ENCODE results near the gene HSPB6.

Gene HSPB6

DNA sequence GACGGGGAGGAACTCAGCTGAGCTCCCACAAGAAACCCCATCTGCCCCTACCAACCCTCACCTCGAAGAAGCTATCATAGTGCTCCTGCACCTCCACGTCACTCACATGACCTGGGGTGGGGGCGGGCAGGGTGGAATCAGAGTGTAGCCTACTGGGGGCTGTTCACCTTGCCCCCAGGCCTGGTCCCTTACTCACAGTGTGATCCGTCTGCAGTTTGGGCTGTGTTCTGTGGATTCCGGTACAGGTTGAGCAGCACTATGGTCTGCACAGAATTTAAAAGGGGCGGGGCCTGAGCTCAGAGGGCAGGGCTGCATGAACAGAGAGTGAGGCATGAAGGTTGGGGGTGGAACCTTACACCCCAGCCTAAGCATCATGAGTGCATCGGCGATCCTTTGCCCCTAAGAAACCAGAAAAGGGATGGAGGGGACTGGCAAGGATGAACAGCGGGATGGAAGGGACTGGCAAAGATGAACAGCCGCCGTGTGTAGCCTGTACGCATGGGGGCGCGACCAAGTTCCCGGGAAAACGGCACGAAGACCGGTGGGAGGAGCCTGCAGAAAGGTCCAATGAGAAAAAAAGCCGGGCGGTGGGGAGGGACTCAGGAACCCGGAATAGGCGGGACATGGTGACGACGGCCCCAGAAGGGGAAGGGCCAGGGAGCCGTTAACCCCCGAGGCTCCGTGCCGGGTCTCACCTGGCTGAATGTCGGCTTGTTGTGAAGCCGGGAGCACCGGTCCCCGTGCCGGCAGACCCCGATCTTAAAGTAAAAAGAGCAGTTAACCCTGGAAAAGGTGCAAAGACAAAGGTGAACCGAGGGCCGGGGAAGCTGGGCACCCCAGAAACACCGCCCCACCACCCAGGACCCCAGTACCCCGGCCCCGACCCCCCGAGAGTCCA is 12.2 kb downstream of the HSPB6 start:
- DNase-seq, result peak; percentile 86

DNA sequence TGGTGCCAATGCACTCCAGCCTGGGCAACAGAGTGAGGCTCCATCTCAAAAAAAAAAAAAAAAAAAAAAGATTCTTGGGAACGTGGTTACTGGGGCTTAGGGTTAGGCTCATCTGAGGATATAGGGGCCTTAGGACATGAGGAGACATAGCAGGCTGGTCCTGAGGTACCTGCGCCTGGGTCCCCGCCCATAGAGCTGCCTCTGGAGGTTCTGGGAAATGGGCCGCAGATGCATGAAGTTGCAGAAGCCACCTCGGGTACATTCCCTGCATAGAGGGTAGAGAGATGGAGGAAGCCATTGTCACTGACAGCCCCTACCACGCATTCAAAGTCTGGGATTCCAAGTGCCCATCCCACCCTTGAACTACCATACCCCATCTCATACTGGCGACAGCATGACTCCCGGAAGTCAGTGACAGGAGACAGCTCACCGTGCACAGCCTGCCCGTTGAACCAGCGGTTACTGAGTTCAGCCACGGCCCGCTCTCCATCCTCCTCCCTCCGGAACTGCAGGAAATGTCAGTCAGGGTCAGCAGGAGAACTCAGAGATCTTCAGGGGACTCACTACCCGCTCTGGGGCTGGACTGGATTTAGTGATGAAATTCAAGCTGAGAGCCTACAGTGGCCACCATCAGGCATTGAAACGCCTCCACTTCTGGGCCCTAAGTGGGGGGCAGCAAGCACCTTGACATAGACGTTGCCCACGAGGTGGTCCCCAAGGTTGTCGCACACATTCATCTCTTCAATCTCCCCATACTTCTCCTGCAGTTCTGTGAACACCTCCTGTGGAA is 13.0 kb downstream of the HSPB6 start:
- DNase-seq, result no peak

DNA sequence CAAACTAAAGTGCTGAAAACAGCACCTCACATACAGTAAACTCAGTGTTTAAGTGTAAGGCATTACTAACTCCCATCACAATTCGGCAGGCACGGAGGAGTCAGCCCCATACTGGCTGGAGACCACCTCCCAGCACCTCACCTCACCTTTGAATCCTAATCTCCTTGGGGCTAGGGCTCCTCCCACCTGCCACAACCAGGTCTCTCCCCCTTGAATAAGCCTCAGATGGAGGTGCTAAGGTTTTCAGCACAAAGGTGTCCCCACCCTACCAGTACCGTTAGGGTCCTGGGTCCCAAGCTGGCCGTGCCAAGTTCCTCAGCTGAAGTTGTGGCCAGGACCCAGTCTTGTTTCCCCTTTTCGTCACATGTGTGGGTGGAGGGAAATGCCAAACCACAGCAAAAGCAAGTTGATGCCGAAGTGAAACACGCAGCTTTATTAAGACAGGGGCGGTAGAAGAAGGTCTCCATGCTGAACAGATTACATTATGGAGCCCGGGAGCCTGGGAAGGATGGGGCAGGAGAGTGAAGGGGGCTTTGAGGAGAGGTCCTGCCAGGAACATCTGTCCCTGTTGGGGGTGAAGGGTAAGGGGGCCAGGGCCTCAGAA is 14.6 kb downstream of the HSPB6 start, which contains the start of gene IGFLR1:
TSS of gene IGFLR1 (minus strand) at position 332 of the 604 bp plus-strand sequence. CDS start 1,272 bp downstream, outside the sequence.
- peak; percentile 41 for DNase-seq

DNA sequence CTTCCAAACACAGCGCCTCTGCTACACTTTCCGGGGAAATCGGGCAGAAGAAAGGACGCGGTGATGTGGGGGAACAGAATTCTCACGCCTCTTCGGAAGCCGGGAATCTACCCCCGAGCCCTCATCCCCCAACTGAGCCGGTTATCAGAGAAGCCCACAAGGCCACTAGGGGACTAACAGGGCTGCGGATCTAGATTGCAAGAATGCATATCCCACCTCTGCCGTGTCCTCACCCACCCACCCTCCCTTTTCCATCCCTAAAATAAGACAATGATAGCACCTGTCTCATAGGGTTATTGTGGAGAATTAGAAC is 15.7 kb downstream of the HSPB6 start:
- no peak for DNase-seq

DNA sequence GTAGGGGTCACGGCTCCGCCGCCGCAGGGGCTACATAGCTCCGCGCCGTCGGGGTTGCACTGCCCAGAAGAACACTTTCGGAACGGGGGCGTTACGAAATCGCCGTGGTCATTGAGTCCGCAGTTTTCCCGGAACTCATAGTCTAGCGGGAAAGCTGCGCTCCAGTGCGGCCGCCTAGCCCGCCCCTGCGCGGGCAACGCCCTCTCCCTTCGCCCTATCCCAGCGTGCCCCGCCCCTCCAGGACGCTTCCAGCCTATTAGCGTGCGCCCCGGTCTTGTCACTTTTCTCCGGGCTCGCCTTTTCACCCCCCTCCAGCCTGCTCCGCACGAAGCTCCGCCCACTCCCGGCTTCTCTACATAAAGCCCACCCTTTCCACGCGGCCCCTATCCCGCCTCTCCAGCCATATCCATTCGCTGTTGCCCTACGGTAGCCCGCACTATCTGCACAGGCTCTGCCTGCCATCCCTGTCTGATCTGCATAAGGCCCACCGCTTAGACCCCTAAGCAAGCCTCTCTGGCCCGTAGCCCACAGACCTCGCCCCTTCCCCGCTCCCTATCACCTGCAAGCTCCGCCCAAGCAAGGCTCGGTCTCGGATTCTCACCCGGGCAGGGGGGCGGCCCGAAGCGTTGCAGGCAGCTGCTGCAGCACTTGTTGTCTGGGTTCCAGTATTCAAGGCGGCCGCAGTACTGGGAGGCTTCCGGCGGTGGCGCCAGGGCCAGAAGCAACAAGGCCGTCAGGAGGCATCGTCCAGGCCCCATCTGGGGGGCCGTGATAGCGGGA is 16.2 kb downstream of the HSPB6 start:
- DNase-seq, result peak; percentile 94

DNA sequence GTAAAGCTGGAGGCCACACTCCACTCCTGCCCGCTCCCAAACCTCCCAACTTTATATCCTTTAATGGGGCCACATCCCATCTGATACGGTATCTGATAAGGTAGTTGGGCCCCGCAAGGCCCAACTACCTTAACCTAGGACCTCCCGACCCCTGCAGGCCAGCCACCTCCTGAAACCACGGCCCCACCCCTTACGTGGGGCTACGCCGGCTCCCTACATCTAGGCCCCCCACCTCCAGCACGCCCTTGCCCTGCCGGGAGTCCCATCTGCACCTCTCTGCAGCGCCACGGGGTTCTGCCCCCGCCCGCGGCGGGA is 16.8 kb downstream of the HSPB6 start:
- no peak for DNase-seq

DNA sequence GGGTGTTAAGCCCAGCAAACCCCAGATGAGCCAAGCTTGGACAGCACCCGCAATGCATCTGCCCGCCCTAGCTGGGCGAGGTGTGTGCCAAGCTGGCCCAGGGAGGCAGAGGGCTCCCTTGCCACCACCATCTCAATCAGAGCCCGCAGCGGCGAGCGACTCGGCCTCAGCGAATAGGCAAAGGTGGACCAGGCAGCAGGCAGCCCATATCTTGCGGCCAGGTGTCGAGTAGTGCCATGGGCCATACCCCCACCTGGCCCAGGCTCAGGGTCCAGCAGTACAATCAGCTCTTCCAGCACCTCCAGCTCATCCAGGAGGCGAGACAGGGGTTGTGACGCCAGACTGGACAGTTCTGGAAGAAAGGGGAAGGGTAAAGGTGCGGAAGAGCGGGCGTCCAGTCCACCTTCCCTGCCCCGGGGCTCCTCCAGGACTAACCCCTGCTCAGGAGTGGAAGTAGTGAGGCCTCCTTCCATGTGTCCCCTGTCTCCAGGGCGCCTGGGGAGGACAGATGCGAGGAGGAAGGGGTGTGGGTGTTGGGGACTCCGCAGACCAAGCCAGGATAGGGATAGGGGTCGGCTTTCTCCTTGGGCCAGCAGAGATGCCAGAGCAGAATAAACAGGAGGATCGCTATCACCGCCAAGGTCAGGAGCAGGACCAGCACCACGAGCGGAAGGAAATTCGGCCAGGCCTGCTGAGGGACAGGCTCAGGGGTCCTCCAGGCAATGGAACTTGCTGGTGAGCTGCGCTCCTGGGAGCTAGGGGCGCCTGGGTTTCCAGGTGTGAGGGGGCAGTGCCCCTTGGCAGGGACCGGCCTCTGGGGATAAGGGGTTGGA is 17.3 kb downstream of the HSPB6 start:
- no peak for DNase-seq

DNA sequence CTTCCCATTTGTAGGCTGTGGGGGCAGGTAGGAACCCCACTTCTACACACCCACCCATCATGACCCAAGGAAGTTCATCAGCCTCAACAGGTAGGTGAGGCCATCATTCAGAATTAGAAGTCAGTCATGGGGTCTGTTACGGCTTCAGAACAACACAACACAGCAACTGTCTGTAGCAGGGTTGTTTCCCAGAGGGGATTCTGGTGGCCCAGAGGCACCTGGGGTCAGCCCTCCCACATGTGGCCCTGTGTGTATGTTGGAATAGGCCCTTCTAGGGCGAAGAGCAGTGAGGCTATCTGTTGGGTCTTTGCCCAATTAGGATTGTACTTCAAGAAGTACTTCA is 18.0 kb downstream of the HSPB6 start:
- DNase-seq, result no peak

DNA sequence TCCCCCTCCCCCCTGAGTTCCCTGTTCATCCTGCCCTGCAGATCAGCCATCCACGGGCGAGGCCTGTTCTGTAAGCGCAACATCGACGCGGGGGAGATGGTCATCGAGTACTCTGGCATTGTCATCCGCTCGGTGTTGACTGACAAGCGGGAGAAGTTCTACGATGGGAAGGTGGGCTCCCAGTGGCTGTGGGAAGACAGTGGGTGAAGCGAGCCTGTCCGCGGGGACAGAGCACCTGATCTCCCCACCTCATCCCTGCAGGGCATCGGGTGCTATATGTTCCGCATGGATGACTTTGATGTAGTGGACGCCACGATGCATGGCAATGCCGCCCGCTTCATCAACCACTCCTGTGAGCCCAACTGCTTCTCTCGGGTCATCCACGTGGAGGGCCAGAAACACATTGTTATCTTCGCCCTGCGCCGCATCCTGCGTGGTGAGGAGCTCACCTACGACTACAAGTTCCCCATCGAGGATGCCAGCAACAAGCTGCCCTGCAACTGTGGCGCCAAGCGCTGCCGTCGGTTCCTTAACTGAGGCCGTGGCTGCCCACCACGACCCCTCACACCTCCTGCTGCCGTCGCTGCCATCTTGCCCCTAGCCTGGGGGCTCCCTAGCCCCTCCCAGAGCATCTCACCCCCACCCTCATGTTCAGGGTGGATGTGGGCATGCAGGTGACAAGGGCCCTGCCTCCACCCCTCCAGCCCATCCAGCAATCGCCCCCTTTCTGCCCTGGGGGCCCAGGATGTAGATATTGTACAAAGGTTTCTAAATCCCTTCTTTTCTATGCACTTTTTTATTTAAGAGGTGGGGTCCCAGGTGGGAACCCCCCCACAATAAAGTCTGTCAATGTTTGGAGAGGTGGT is 18.6 kb downstream of the HSPB6 start:
- DNase-seq, result no peak

DNA sequence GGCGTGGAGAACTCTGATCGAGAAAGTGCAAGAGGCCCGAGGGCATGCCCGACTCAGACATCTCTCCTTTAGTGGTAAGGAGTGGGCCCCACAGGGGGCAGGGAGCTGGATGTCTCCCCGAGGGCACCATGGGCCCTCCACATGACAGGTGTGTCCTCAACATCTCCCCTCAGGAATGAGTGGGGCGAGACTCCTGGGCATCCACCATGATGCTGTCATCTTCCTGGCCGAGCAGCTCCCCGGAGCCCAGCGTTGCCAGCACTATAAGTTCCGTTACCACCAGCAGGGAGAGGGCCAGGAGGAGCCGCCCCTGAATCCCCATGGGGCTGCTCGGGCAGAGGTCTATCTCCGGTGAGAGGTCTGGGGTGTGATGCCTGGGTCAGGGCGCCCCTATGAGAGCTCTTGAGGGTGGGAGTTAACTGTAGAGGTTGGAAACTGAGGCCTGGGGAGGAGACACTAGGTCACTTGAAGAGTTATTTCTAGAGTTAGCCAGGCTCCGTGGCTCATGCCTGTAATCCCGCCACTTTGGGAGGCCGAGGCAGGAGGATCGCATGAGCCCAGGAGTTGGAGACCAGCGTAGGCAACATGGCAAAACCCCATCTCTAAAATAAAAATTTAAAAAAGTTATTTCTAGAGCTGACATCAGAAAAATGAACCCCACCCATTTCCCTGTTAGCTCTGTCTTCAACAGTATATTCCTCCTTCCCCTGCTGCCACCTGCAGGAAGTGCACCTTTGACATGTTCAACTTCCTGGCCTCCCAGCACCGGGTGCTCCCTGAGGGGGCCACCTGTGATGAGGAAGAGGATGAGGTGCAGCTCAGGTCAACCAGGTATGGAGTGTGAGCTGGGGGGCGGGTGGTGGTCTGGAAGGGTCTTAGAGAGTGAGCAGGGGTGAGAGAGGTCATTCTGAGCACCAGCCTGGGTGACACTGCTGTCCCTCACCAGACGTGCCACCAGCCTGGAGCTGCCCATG is 19.6 kb downstream of the HSPB6 start:
- no peak for DNase-seq

DNA sequence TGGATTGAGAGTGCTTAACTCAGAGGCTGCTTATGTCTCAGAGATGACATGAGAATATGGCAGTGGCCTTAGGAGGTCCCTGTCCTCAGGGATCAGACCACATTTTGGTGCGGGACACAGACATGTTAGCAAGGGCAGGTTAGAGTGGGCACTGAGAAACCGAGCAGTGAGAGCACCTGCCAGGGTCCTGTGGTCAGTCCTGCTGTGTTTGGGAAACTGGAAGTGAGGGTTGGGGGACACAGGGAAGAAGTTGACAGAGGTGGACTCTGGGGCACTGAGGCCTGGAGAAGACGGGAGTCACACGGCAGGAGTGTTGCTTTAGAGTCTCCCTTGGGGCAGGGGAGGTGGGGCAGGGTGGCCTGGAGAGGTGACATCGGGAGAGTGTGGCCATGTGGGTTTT is 21.9 kb downstream of the HSPB6 start:
- DNase-seq, result no peak

DNA sequence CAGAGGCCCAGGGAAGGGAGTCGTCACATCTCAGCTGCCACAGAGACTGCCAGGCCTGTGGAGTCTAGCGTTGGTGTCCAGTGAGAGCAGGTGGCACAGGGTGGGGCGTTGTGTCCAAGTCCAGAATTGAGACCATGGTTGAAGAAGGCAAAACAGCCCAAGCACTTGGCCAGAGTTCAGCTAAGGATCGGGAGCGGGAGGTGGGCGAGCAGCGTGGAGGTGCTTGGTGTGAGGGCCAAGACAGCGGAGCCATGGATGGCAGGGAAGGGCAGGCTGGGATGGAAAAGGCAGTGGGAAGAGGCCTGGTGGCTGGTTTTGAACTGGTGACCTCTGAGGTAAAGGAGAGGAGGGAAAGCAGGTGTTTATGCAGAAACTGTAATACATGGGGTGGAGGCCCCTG is 22.6 kb downstream of the HSPB6 start:
- no peak for DNase-seq

DNA sequence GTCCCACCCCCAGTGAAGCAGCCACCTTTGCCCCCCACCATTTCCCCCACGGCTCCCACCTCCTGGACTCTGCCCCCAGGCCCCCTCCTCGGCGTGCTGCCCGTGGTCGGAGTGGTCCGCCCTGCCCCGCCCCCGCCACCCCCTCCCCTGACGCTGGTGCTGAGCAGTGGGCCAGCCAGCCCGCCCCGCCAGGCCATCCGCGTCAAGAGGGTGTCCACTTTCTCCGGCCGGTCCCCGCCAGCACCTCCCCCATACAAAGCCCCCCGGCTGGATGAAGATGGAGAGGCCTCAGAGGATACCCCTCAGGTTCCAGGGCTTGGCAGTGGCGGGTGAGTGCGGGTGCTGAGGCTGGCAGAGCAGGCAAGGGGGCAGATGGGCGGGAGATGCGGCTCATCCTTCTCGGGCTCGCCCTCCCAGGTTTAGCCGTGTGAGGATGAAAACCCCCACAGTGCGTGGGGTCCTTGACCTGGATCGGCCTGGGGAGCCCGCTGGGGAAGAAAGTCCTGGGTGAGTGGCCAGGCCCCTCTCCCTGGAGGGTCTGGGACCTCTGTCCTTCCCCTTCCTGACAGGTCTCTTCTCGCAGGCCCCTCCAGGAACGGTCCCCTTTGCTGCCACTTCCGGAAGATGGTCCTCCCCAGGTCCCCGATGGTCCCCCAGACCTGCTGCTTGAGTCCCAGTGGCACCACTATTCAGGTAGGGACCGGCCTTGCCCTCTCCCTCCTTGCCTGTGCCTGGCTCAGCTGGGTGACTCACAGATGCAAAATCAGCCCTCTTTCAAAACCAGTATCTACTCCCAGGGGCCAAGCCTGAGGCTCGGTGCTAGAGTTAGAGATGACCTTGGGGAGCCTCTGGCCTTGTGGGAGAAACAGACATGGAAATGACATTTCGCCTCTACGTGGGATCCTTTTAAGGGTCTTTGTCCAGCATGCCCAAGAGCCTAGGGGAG is 23.4 kb downstream of the HSPB6 start:
- no peak for DNase-seq

DNA sequence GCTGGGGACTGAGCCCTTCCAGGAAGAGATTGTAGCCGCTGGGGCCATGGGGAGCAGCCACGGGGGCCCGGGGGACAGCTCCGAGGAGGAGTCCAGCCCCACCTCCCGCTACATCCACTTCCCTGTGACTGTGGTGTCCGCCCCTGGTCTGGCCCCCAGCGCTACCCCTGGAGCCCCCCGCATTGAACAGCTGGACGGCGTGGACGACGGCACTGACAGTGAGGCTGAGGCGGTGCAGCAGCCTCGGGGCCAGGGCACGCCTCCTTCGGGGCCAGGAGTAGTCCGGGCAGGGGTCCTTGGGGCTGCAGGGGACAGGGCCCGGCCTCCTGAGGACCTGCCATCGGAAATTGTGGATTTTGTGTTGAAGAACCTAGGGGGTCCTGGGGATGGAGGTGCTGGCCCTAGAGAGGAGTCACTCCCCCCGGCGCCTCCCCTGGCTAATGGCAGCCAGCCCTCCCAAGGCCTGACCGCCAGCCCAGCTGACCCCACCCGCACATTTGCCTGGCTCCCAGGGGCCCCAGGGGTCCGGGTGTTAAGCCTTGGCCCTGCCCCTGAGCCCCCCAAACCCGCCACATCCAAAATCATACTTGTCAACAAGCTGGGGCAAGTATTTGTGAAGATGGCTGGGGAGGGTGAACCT is 24.2 kb downstream of the HSPB6 start:
- DNase-seq, result no peak

DNA sequence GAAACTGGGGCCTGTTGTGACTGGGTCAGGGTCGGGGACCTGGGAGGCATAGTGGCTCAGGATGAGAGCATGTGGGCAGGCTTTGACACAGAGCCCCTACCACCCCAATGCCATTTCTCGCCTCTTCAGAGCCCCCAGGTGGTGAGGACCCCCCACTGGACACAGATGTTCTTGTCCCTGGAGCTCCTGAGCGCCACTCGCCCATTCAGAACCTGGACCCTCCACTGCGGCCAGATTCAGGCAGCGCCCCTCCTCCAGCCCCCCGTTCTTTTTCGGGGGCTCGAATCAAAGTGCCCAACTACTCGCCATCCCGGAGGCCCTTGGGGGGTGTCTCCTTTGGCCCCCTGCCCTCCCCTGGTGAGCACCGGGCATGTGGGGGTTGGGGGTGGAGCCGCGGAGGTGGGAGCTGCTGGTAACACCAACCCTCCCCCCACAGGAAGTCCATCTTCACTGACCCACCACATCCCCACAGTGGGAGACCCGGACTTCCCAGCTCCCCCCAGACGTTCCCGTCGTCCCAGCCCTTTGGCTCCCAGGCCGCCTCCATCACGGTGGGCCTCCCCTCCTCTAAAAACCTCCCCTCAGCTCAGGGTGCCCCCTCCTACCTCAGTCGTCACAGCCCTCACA is 24.9 kb downstream of the HSPB6 start:
- DNase-seq, result no peak

DNA sequence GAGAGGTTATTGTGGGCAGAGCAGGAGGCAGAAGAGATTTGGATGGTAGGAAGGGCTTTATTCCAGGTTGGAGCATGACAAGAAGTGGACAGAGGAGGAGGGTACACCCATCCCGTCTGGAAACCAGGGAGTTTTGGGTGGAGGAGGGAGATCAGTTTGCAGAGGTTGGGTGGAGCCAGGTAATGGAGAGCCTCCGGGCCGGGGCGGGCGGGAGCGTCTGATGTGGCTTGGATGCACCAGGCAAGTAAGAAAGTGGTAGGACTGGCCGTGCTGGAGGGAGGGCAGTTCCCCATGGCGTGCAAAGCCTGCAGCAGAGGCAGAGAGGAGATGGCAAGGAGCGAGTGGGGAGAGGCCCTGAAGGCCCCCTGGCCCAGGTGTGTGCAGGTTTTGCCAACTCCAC is 25.5 kb downstream of the HSPB6 start:
- no peak for DNase-seq

DNA sequence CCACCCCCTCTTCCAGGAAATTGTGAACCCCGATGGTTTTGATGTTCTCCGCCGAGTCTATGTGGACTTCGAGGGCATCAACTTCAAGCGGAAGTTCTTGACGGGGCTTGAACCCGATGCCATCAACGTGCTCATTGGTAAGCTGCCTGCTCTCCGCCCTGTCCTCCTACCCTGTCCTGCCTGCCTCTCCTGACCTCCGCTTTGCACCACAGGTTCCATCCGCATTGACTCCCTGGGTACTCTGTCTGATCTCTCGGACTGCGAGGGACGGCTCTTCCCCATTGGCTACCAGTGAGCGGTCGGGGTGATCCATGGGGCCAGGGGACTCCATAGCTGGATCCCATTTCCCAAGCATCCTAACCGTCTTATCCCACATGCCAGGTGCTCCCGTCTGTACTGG is 26.5 kb downstream of the HSPB6 start:
- DNase-seq, result no peak

DNA sequence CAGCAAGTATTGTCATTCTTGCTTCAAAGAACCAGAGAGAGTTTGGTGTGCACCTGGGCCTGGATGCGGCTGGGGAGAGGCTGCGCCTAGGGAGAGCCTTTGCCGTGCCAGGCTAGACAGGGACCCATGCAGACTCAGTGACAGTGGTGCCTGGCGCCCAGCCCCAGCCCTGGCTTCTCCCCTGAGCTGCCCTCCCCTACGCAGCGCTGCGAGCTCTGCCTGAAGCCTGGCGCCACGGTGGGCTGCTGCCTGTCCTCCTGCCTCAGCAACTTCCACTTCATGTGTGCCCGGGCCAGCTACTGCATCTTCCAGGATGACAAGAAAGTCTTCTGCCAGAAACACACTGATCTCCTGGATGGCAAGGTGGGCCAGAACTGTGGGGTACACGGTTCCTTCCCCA is 27.1 kb downstream of the HSPB6 start:
- DNase-seq, result no peak
